T-helper 17 cell (primary cell): ENCODE measurements around the gene PHYHIPL. TPM values are rescaled to one million over a fixed set of nuclear protein-coding genes. Genes with fewer than 3 reads are reported as not detected.

Source experiments
- ATAC-seq: fragments of 150-1000 bp; cut with Tn5 transposase; 2 replicates; pipeline ENCODE4 v1.10.0; 2021; ENCODE audit warnings: mild to moderate bottlenecking, moderate library complexity
- DNase-seq, 3 donors: peaks; one replicate each; pipeline versions ENCODE4 v3.0.0 to v3.0.0-alpha.2; 2020 to 2021
- H3K9me3 ChIP-seq: one replicate; pipeline ENCODE4 v1.7.0; 2013; ENCODE audit warnings: low read length, mild to moderate bottlenecking; ENCODE audit not compliant: control insufficient read depth, poor library complexity, severe bottlenecking
- H3K27ac Mint-ChIP-seq: one replicate; pipeline ENCODE4 v1.8.0; 2022; ENCODE audit warnings: mild to moderate bottlenecking, moderate library complexity, mixed read lengths
- H3K27me3 Mint-ChIP-seq: one replicate; pipeline ENCODE4 v1.8.0; 2022; ENCODE audit warnings: mixed read lengths
- H3K36me3 Mint-ChIP-seq: one replicate; pipeline ENCODE4 v1.8.0; 2022; ENCODE audit warnings: low read depth, mixed read lengths
- H3K4me1 Mint-ChIP-seq: one replicate; pipeline ENCODE4 v1.8.0; 2022; ENCODE audit warnings: mild to moderate bottlenecking, mixed read lengths
- H3K4me3 Mint-ChIP-seq: one replicate; pipeline ENCODE4 v1.8.0; 2022; ENCODE audit warnings: mild to moderate bottlenecking, moderate library complexity, mixed read lengths
- total RNA-seq, 4 donors: library from RNA in 2 of 4; stranded (reverse) in 2 of 4; gene quantifications; one replicate each; pipeline ENCODE4 v1.2.3 and lab custom pipeline; 2022 to 2026

The PHYHIPL gene
- total RNA-seq, 2 donors from 2014 or later = not detected

DNA sequence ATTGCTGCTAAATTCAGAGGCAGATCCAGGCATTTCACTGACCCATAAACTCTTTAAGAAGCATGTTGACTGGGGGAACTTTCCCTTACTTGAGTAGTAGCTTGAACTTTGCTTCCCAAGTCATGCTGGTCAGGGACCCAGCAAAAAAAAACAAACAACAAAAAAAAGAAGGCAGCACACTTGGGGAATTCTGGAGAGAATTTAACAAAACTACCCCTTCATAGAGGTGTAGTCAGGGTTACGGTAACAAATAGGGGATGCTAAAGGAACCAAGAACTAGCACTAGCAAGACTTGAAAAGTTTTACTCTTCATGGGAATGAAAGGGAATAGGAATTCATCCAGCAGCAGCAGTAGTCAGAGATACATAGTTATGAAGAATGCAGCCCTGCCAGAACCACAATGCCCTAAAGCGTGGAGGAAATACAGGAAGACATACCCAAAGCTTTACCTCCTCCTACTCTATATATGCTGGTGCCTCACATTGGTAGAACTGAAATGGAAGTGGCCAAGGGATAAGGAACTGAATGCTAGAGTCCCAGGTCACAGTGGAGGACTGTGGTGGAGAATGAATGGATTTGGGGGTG is 67.3 kb downstream of the PHYHIPL start:
- H3K4me1 Mint-ChIP-seq = no peaks in the 10 kb centered on the region
- no peaks in the 10 kb centered on the region for H3K36me3 Mint-ChIP-seq
- no peak overlapping the region for H3K4me3 Mint-ChIP-seq
- DNase-seq (no peak), ATAC-seq (no peak)
- peaks cover 5% of the 10 kb centered on the region for H3K27me3 Mint-ChIP-seq
- H3K27ac Mint-ChIP-seq = no peak overlapping the region
- no peaks in the 10 kb centered on the region for H3K9me3 ChIP-seq

DNA sequence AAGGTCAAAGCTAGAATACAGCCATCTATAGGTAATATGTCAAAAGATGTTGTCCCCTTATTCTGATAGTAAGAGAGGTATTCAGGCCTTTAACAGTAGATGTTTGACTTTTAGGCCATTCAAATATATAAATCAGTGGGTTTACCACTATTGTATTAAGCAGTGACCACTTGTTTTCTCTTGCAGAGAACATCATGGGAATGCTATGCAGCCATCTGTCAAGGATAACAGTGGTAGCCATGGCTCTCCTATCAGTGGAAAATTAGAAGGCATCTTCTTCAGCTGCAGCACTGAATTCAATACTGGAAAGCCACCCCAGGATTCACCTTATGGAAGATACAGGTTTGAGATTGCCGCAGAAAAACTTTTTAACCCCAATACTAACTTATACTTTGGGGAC is 68.4 kb downstream of the PHYHIPL start:
- Mint-ChIP-seq H3K36me3 (no peaks in the 10 kb centered on the region), H3K27me3 (peaks cover 5% of the 10 kb centered on the region), H3K4me3 (no peak overlapping the region), H3K27ac (no peak overlapping the region), H3K4me1 (no peaks in the 10 kb centered on the region)
- no peaks in the 10 kb centered on the region for H3K9me3 ChIP-seq
- DNase-seq = no peak
- no peak for ATAC-seq

DNA sequence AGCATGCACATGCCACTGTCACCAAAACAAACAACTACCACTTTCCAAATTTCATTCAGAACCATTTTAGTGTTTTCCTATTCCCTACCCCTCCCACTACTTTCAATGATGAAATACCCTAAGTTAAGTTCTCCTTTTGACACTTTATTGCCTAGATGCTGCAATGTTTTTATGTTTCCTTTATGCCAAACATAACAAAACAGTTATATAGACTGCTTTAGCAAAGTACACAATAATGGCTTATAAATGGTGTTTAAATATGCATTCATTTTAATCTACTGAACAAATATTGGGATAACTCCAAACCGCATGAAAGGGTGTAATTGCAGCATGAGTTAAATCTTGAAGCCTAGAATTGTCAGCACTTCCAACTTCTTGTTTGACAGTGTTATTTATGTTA is 69.2 kb downstream of the PHYHIPL start:
- Mint-ChIP-seq H3K36me3 (no peaks in the 10 kb centered on the region), H3K4me3 (no peak overlapping the region), H3K27ac (no peak overlapping the region), H3K4me1 (no peaks in the 10 kb centered on the region), H3K27me3 (peaks cover 5% of the 10 kb centered on the region)
- DNase-seq (no peak), ATAC-seq (no peak)
- H3K9me3 ChIP-seq = no peaks in the 10 kb centered on the region

DNA sequence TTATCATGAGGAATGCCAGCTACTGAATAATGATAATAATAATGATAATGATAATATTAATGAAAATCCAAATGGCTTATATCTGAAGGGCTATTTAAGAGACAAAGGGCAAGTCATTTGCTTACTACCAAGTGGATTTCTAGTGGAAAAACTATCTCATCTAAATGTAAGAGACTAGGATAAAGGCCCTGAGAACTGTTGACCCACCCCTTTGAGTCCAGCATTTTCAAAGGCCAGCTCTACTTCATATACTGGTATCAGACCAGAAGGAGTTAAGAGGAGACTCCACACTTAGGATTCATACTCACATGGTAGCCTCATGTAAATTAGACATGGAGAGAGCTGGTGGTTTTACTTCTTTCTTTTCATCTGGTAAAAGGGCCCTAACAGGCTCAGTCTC is 76.0 kb downstream of the PHYHIPL start:
- H3K4me1 Mint-ChIP-seq = no peaks in the 10 kb centered on the region
- H3K27ac Mint-ChIP-seq = no peak overlapping the region
- no peak overlapping the region for H3K4me3 Mint-ChIP-seq
- H3K27me3 Mint-ChIP-seq = no peaks in the 10 kb centered on the region
- H3K36me3 Mint-ChIP-seq = no peaks in the 10 kb centered on the region
- no peak for ATAC-seq
- DNase-seq = no peak
- H3K9me3 ChIP-seq = no peaks in the 10 kb centered on the region

DNA sequence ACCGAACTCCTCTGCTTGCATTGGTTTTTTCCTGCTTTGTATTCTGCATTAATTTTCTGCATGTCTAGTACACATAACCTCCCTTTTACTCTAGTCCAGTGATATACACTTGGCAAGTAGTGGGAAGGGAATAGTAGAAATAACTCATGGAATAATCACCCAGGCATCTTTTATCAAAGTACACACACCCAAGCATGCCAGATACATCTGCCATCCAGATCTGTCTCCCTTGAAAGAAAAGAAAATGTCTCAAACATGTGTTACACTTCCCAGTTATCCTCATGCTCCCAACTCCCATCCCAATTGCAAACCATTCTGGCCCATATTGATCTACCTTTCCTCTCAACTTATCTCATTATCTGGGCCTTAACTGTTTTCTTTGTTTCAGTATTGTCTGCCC is 79.0 kb downstream of the PHYHIPL start:
- ATAC-seq = no peak
- H3K9me3 ChIP-seq = no peaks in the 10 kb centered on the region
- Mint-ChIP-seq H3K27ac (no peak overlapping the region), H3K27me3 (no peaks in the 10 kb centered on the region), H3K36me3 (no peaks in the 10 kb centered on the region), H3K4me3 (no peak overlapping the region), H3K4me1 (no peaks in the 10 kb centered on the region)
- no peak for DNase-seq

DNA sequence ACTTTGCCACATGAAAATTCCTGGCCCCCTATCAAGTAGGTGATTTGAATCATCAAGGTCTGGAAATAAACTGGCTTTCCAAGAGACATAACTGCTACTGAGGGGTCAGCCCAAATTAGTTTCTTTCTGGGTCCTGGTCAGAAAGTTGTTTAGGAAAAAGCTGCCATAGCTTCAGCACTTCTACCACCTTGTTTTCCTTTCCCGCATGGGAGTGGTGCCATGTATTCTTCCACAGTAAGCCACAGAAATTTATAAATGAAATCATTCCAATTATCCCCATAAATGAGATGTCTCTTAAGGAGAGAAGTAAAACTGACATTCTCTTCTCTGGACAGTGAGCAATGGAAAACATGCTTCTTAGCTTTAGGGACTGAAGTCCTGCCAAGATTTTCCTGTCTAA is 80.8 kb downstream of the PHYHIPL start:
- H3K27me3 Mint-ChIP-seq = no peaks in the 10 kb centered on the region
- no peak for DNase-seq
- no peaks in the 10 kb centered on the region for H3K9me3 ChIP-seq
- no peaks in the 10 kb centered on the region for H3K4me1 Mint-ChIP-seq
- H3K27ac Mint-ChIP-seq = no peak overlapping the region
- no peak for ATAC-seq
- no peaks in the 10 kb centered on the region for H3K36me3 Mint-ChIP-seq
- H3K4me3 Mint-ChIP-seq = no peak overlapping the region

DNA sequence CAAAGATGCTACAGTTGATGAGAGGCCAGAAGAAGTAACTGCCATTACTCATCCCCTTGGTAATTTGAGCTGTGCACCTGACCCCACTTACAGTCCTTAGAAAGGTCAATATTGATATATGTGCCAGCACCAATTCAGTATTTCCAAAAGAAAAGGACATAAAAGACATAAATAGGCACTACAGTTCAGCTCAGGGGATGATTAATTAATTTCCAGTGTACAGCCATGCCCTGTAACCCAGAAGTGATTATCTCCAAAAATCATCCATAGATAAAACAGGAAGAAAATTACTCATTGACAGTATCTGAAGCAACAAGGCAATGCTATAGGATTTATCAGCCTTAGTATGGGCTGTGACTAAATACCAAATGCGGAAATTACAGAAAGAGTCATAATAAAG is 82.4 kb downstream of the PHYHIPL start:
- Mint-ChIP-seq H3K4me1 (no peaks in the 10 kb centered on the region), H3K27ac (no peak overlapping the region), H3K4me3 (no peak overlapping the region), H3K36me3 (no peaks in the 10 kb centered on the region), H3K27me3 (no peaks in the 10 kb centered on the region)
- no peaks in the 10 kb centered on the region for H3K9me3 ChIP-seq
- DNase-seq (no peak), ATAC-seq (no peak)

DNA sequence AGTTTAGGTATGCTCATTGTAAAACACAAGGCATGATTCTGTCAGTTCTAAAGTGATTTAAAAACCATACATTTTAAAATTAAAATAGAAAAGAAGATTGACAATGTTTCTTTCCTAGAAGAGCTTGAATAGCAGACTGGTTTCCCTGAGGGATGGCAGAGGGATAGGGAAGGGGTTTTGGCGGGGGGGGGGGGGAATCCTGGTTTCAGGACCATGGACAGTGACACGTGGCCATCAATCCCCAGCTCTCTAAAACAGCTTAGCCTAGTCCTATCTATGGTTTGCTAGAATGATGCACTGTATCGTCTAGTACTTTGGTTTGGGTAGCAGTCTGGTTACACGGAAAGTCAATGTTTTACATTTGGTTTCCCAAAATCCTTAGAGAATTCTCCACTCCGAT is 88.7 kb downstream of the PHYHIPL start:
- no peak for ATAC-seq
- no peaks in the 10 kb centered on the region for H3K36me3 Mint-ChIP-seq
- no peak overlapping the region for H3K4me3 Mint-ChIP-seq
- H3K9me3 ChIP-seq = no peaks in the 10 kb centered on the region
- no peaks in the 10 kb centered on the region for H3K4me1 Mint-ChIP-seq
- no peak for DNase-seq
- H3K27me3 Mint-ChIP-seq = peaks cover 5% of the 10 kb centered on the region
- H3K27ac Mint-ChIP-seq = no peak overlapping the region

DNA sequence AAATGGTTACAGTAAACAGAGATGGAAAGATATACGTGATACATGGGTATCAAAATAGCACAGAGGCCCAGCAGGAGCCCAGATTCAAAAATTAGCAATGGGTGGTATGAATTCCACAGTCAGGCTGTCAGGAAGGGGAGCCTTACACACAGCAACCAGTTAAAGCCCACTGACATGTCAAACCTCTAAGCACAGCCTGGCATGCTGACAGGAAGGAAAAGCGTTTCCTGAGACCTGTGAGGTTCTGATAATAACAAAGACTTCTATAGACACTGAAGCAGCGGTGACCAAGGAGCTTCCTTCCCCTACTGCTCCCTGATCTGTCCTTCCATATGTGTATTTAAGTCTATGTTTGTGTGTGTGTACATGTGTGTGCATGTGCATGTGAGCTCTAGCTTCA is 89.9 kb downstream of the PHYHIPL start:
- H3K9me3 ChIP-seq = no peaks in the 10 kb centered on the region
- DNase-seq (no peak), ATAC-seq (no peak)
- Mint-ChIP-seq H3K4me1 (no peaks in the 10 kb centered on the region), H3K27me3 (peaks cover 5% of the 10 kb centered on the region), H3K27ac (no peak overlapping the region), H3K4me3 (no peak overlapping the region), H3K36me3 (no peaks in the 10 kb centered on the region)

DNA sequence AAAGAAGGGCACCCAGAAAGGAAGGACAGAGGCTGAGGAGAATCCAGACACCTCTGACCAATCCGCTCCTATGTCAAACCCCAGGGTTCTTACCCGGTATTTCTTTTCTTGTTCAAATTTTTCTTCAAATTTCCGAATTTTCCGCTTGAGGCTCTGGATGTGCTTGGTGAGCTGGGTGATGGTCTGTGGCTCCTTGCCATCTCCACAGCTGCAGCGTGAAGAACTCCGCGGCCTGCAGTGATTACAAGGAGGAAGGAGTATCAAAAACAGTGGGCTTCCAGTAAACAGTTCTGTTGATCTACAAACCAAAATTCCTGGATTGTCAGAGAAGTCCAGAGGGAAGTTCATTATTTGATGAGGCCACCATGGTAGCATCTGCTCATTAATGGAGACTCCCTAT is 92.0 kb downstream of the PHYHIPL start:
- Mint-ChIP-seq H3K36me3 (no peaks in the 10 kb centered on the region), H3K4me3 (no peak overlapping the region), H3K27ac (no peak overlapping the region), H3K27me3 (peaks cover 5% of the 10 kb centered on the region), H3K4me1 (no peaks in the 10 kb centered on the region)
- H3K9me3 ChIP-seq = no peaks in the 10 kb centered on the region
- ATAC-seq (no peak), DNase-seq (no peak)

DNA sequence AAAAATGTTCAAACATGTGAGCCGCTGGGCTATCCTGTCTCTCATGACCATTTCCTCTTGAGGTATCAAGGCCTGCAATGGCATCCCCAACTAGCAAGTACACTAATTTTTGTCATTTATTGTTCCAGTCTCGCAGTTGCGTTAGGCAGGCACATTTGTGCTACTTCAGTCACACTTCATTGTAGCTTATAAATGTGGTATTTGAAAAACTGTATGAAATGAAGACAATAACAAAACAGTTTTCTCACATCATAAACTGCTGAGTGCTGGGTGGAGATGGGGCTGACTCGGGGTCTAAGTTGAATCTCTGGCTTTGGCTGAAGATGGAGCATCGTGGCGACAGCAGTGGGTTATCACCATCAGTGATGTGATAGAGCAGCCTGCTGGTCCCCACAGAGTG is 93.2 kb downstream of the PHYHIPL start:
- Mint-ChIP-seq H3K4me1 (no peaks in the 10 kb centered on the region), H3K4me3 (no peak overlapping the region), H3K36me3 (no peaks in the 10 kb centered on the region), H3K27ac (no peak overlapping the region), H3K27me3 (peaks cover 5% of the 10 kb centered on the region)
- ATAC-seq (no peak), DNase-seq (no peak)
- H3K9me3 ChIP-seq = no peaks in the 10 kb centered on the region

DNA sequence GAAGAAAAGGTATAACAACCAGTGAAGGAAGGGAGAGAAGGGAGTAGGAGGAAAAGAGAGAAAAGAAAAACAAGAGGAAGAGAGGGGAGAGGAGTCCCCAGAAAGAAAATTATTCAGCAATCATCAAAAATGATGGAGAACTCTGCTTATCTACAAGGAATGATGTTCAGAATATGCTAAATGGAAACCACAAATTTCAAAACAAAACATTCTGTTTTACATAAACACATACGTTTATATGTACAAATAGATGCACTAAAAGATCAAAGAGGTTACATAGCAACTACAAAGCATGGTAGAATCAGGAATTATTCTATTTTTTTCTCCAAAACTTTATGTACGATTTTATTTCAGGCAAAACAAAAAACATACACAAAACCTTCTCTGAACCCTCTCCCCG is 94.0 kb downstream of the PHYHIPL start:
- Mint-ChIP-seq H3K27me3 (peaks cover 5% of the 10 kb centered on the region), H3K4me3 (no peak overlapping the region), H3K27ac (no peak overlapping the region), H3K36me3 (no peaks in the 10 kb centered on the region), H3K4me1 (no peaks in the 10 kb centered on the region)
- DNase-seq (no peak), ATAC-seq (no peak)
- no peaks in the 10 kb centered on the region for H3K9me3 ChIP-seq

DNA sequence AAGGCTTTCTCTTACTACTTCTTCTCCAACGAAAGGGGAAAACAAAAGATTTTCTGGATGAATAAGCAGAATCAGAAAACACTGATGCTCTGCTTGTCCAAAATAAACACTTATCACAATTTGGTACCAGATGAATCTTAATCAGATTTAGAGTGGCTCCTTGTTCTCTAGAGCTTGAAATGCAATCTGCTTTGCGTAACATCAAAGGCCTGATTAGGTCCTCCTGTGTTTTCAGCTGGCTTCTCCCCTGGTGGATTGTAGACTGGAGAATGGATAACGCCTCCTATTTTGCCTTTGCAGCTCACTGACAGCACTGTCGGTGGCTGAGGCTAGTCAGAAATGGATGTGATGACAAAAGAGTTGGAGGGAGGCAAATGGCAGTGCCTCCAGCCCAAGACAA is 94.7 kb downstream of the PHYHIPL start:
- H3K27ac Mint-ChIP-seq = no peak overlapping the region
- H3K36me3 Mint-ChIP-seq = no peaks in the 10 kb centered on the region

DNA sequence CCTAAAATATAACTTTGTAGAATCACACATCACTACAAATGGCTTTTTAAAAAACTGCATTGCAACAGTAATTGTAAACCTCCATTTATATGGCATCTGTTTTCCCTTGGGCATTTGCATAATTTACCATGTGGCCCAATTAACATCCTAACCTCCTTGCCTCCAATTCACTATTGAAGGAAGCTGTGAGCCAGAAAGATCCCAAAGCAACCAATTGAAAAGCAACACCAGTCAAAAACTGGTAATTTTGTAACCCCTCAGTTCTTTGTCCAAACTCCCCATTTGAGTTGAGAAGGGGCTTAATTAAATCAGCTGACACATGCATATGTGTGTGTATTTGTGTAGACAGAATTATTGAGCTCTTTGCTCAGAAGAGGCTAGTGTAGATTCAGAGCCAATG is 95.6 kb downstream of the PHYHIPL start:
- no peak for ATAC-seq
- Mint-ChIP-seq H3K27ac (no peak overlapping the region), H3K4me1 (no peaks in the 10 kb centered on the region), H3K4me3 (no peak overlapping the region), H3K27me3 (peaks cover 5% of the 10 kb centered on the region), H3K36me3 (no peaks in the 10 kb centered on the region)
- no peaks in the 10 kb centered on the region for H3K9me3 ChIP-seq
- DNase-seq = no peak

More for the DNA sequence above, 94.7 kb downstream of the PHYHIPL start:
- no peak for DNase-seq
- no peak overlapping the region for H3K4me3 Mint-ChIP-seq
- ATAC-seq = no peak
- no peaks in the 10 kb centered on the region for H3K9me3 ChIP-seq
- H3K4me1 Mint-ChIP-seq = no peaks in the 10 kb centered on the region
- H3K27me3 Mint-ChIP-seq = peaks cover 5% of the 10 kb centered on the region
